Liver (tissue), 9 donors: ENCODE measurements around the gene PDE1C. TPM values are rescaled to one million over a fixed set of nuclear protein-coding genes. Genes with fewer than 3 reads are reported as not detected.
"Not testable (repeated sequence)": the region's sequence is repeated elsewhere in the genome, so short reads cannot be mapped to it uniquely, and the experiment has no call there.

Source experiments
- DNase-seq: peaks from one replicate; pipeline ENCODE4 v3.0.0-alpha.2; 2017; ENCODE audit warnings: low spot score
- H3K27ac ChIP-seq, 2 donors: one replicate each; pipeline ENCODE4 v1.7.0; 2013; ENCODE audit warnings: inconsistent platforms in 2 of 2, low read length in 2 of 2, control low read depth in 1 of 2, low read depth in 1 of 2, mild to moderate bottlenecking in 1 of 2
- H3K27me3 ChIP-seq, 4 donors: one replicate each; pipeline versions ENCODE4 v1.6.1 to v1.7.0; 2013; ENCODE audit warnings: low read length in 3 of 4, inconsistent platforms in 1 of 4, mild to moderate bottlenecking in 1 of 4, moderate library complexity in 1 of 4; ENCODE audit not compliant: control insufficient read depth in 4 of 4, insufficient read depth in 4 of 4
- H3K36me3 ChIP-seq, 4 donors: one replicate each; pipeline versions ENCODE4 v1.6.1 to v1.7.0; 2013; ENCODE audit warnings: low read length in 3 of 4, mild to moderate bottlenecking in 3 of 4, low read depth in 1 of 4, moderate library complexity in 1 of 4; ENCODE audit not compliant: control insufficient read depth in 4 of 4, insufficient read depth in 3 of 4
- H3K4me1 ChIP-seq, 4 donors: one replicate each; pipeline versions ENCODE4 v1.6.1 to v1.7.0; 2013; ENCODE audit warnings: low read length in 3 of 4, mild to moderate bottlenecking in 3 of 4, moderate library complexity in 1 of 4; ENCODE audit not compliant: control insufficient read depth in 4 of 4, insufficient read depth in 4 of 4
- H3K4me3 ChIP-seq, 3 donors: one replicate each; pipeline versions ENCODE4 v1.6.1 to v1.7.0; 2013; ENCODE audit warnings: low read length in 3 of 3, control low read depth in 1 of 3, low read depth in 1 of 3, mild to moderate bottlenecking in 1 of 3
- H3K9ac ChIP-seq, 2 donors: one replicate each; pipeline ENCODE4 v1.7.0; 2013; ENCODE audit warnings: low read length in 2 of 2, mild to moderate bottlenecking in 2 of 2, moderate library complexity in 2 of 2, control low read depth in 1 of 2, low read depth in 1 of 2
- H3K9me3 ChIP-seq, 4 donors: one replicate each; pipeline versions ENCODE4 v1.6.1 to v1.7.0; 2013; ENCODE audit warnings: low read length in 3 of 4; ENCODE audit not compliant: control insufficient read depth in 4 of 4
- EGR1 ChIP-seq, 2 donors: IDR thresholded peaks; 2 replicates each; pipeline ENCODE4 v1.6.1; 2016 to 2018; ENCODE audit warnings: antibody characterized with exemption in 2 of 2, low read depth in 2 of 2
- FOXA2 ChIP-seq: IDR thresholded peaks from 2 replicates; pipeline ENCODE4 v1.6.1; 2016; ENCODE audit warnings: antibody characterized with exemption
- GABPA ChIP-seq, 2 donors: IDR thresholded peaks in 1 of 2; conservative IDR thresholded peaks in 1 of 2; 2 replicates each; pipeline ENCODE4 v1.6.1; 2016; ENCODE audit warnings: antibody characterized with exemption in 2 of 2, mild to moderate bottlenecking in 1 of 2, moderate library complexity in 1 of 2
- NR2F2 ChIP-seq: IDR thresholded peaks from 2 replicates; pipeline ENCODE4 v1.6.1; 2016; ENCODE audit warnings: antibody characterized with exemption
- RXRA ChIP-seq, 2 donors: IDR thresholded peaks; 2 replicates each; pipeline ENCODE4 v1.6.1; 2017 to 2018; ENCODE audit warnings: antibody characterized with exemption in 2 of 2, mild to moderate bottlenecking in 1 of 2
- SP1 ChIP-seq: IDR thresholded peaks from 2 replicates; pipeline ENCODE4 v1.6.1; 2018; ENCODE audit warnings: antibody characterized with exemption, mild to moderate bottlenecking
- YY1 ChIP-seq: IDR thresholded peaks from 2 replicates; pipeline ENCODE4 v1.6.1; 2016; ENCODE audit warnings: antibody characterized with exemption, mild to moderate bottlenecking
- WGBS: extraction: QIAGEN DNeasy Blood & Tissue Kit; methylation state at CpG from one replicate; pipeline ENCODE4 v1.1.7; 2013; 5-methylcytosine and 5-hydroxymethylcytosine counted together
- polyA plus RNA-seq, 2 donors: library from polyadenylated mRNA; stranded (reverse) in 1 of 2; unstranded in 1 of 2; fragments of 200-250 nt in 1 of 2; fragments of >200 nt in 1 of 2; fragmentation: Nextera tagmentation in 1 of 2; extraction: Ambion mirVana in 1 of 2; gene quantifications; one replicate each; pipeline versions ENCODE4 v1.2.1 to v1.2.3, GENCODE V29; 2013 to 2015
- total RNA-seq, 2 donors: library from RNA; depleted of rRNA; stranded (reverse); fragments of >200 nt; gene quantifications; one replicate each; pipeline ENCODE4 v1.2.3, GENCODE V29; 2014
- TF ChIP-seq, protein P1 (sequence below): IDR thresholded peaks from 2 replicates; pipeline ENCODE4 v1.6.1; 2016; ENCODE audit warnings: antibody characterized with exemption
- TF ChIP-seq, protein P2 (sequence below): IDR thresholded peaks from 2 replicates; pipeline ENCODE4 v1.6.1; 2016; ENCODE audit warnings: antibody characterized with exemption
- TF ChIP-seq, protein P3 (sequence below): IDR thresholded peaks from 2 replicates; pipeline ENCODE4 v1.6.1; 2016; ENCODE audit warnings: antibody characterized with exemption, mild to moderate bottlenecking
- TF ChIP-seq, protein P4 (sequence below): fragments of 150-350 bp; IDR thresholded peaks from 2 replicates; pipeline ENCODE4 v1.5.1; 2017; ENCODE audit warnings: improper control_type of control experiment, low read depth, low read length; ENCODE audit not compliant: missing input control
- donor health status: healthy.
- donor health status: healthy.
- donor health status: healthy.
- donor health status: healthy.
- donor health status: healthy.

The PDE1C gene
- total and polyA plus RNA-seq, 4 donors, result 0.05 to 0.92 (median 0.47) TPM; not detected in 1

DNA sequence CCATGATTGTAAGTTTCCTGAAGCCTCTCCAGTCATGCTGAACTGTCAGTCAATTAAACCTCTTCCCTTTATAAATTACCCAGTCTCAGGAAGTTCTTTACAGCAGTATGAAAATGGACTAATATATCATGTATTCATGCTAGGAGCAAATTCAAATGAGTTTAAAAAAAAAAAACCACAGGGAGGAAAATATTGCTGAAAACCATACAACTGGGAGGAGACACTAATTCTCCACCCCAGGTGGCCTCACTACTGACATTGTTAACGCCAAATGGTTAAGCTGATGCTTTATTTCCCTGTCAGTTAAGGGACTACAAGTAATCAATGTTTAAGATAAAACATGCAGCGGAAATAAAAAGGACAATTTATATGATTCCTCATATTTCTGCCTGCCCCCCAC lies 55.1 kb downstream of the PDE1C start:
- no peak overlapping the region for H3K27ac ChIP-seq
- TF ChIP-seq NR2F2, result no peak
- no peak for TF ChIP-seq YY1
- TF ChIP-seq, protein P1, sequence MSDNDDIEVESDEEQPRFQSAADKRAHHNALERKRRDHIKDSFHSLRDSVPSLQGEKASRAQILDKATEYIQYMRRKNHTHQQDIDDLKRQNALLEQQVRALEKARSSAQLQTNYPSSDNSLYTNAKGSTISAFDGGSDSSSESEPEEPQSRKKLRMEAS, result no peak
- no peak for TF ChIP-seq GABPA (IDR thresholded peaks at IDR 0.05 in 1 of 2, conservative IDR thresholded peaks at IDR 0.05 in 1 of 2)
- TF ChIP-seq, protein P2, sequence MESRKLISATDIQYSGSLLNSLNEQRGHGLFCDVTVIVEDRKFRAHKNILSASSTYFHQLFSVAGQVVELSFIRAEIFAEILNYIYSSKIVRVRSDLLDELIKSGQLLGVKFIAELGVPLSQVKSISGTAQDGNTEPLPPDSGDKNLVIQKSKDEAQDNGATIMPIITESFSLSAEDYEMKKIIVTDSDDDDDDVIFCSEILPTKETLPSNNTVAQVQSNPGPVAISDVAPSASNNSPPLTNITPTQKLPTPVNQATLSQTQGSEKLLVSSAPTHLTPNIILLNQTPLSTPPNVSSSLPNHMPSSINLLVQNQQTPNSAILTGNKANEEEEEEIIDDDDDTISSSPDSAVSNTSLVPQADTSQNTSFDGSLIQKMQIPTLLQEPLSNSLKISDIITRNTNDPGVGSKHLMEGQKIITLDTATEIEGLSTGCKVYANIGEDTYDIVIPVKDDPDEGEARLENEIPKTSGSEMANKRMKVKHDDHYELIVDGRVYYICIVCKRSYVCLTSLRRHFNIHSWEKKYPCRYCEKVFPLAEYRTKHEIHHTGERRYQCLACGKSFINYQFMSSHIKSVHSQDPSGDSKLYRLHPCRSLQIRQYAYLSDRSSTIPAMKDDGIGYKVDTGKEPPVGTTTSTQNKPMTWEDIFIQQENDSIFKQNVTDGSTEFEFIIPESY, result no peak
- TF ChIP-seq EGR1 (IDR thresholded peaks at IDR 0.05; ENCODE audit: low read depth in 2 of 2), result no peak
- TF ChIP-seq, protein P3, sequence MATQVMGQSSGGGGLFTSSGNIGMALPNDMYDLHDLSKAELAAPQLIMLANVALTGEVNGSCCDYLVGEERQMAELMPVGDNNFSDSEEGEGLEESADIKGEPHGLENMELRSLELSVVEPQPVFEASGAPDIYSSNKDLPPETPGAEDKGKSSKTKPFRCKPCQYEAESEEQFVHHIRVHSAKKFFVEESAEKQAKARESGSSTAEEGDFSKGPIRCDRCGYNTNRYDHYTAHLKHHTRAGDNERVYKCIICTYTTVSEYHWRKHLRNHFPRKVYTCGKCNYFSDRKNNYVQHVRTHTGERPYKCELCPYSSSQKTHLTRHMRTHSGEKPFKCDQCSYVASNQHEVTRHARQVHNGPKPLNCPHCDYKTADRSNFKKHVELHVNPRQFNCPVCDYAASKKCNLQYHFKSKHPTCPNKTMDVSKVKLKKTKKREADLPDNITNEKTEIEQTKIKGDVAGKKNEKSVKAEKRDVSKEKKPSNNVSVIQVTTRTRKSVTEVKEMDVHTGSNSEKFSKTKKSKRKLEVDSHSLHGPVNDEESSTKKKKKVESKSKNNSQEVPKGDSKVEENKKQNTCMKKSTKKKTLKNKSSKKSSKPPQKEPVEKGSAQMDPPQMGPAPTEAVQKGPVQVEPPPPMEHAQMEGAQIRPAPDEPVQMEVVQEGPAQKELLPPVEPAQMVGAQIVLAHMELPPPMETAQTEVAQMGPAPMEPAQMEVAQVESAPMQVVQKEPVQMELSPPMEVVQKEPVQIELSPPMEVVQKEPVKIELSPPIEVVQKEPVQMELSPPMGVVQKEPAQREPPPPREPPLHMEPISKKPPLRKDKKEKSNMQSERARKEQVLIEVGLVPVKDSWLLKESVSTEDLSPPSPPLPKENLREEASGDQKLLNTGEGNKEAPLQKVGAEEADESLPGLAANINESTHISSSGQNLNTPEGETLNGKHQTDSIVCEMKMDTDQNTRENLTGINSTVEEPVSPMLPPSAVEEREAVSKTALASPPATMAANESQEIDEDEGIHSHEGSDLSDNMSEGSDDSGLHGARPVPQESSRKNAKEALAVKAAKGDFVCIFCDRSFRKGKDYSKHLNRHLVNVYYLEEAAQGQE, result no peak
- TF ChIP-seq, protein P4, sequence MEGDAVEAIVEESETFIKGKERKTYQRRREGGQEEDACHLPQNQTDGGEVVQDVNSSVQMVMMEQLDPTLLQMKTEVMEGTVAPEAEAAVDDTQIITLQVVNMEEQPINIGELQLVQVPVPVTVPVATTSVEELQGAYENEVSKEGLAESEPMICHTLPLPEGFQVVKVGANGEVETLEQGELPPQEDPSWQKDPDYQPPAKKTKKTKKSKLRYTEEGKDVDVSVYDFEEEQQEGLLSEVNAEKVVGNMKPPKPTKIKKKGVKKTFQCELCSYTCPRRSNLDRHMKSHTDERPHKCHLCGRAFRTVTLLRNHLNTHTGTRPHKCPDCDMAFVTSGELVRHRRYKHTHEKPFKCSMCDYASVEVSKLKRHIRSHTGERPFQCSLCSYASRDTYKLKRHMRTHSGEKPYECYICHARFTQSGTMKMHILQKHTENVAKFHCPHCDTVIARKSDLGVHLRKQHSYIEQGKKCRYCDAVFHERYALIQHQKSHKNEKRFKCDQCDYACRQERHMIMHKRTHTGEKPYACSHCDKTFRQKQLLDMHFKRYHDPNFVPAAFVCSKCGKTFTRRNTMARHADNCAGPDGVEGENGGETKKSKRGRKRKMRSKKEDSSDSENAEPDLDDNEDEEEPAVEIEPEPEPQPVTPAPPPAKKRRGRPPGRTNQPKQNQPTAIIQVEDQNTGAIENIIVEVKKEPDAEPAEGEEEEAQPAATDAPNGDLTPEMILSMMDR, result no peak
- TF ChIP-seq FOXA2, result no peak
- TF ChIP-seq RXRA (IDR thresholded peaks at IDR 0.05), result no peak
- TF ChIP-seq SP1, result no peak

DNA sequence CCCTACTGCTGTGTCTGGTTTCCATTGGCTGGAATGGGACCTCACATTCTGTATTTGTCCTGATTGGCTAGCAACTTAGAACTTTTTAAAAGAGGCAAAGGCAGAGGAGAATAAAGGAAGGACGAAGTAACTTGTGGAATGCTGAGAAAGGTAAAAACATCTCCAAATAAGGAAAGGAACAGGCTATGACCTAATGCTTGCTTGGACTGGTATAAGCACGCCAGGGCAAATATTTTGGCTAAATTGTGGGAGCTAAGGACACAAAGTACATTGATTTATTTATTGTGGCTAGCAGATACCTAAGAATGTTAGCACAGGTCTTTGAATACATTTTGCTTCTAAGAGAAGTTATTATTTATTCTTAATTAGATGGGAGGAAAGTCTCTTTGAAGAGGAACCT lies 56.7 kb downstream of the PDE1C start:
- not testable (repeated sequence) for H3K27me3 ChIP-seq, H3K36me3 ChIP-seq, H3K27ac ChIP-seq, H3K9me3 ChIP-seq, H3K4me3 ChIP-seq, H3K4me1 ChIP-seq, DNase-seq, H3K9ac ChIP-seq
- whole genome bisulfite sequencing, result 37% methylated on average over 2 of the region's 2 CpGs

More for the DNA sequence above, 55.1 kb downstream of the PDE1C start:
- Histone ChIP-seq H3K27me3 (no peaks in the 10 kb centered on the region), H3K9me3 (no peaks in the 10 kb centered on the region), H3K4me1 (no peaks in the 10 kb centered on the region), H3K9ac (no peak overlapping the region), H3K4me3 (no peak overlapping the region), H3K36me3 (no peaks in the 10 kb centered on the region)
- 84% methylated on average over 2 of the region's 2 CpGs for WGBS
- DNase-seq, result no peak
